ENCODE results near the gene RIMBP2.

The RIMBP2 gene

DNA sequence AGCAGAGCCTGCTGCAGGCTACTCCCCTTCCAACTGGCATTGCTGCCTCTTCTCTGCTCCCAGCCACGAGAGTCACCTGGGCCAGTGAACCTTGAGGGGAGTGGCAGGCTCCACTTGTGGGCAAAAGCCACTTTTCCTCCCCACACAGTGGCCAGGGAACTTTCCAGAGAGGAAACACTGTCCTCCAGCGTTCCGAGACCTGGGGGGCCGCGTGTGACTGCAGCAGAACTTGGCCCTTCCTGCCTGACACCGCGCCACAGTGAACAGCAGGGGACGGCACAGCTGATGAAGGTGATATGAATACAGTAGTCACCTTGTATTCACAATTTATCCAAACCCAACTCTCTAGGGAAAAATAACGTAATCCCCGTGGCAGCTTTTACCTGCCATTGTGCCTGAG is 263.6 kb downstream of the RIMBP2 start:
- TF ChIP-seq SIN3A (IDR thresholded peaks at IDR 0.05; ENCODE audit: borderline replicate concordance, insufficient read depth, low read length), result no peak

DNA sequence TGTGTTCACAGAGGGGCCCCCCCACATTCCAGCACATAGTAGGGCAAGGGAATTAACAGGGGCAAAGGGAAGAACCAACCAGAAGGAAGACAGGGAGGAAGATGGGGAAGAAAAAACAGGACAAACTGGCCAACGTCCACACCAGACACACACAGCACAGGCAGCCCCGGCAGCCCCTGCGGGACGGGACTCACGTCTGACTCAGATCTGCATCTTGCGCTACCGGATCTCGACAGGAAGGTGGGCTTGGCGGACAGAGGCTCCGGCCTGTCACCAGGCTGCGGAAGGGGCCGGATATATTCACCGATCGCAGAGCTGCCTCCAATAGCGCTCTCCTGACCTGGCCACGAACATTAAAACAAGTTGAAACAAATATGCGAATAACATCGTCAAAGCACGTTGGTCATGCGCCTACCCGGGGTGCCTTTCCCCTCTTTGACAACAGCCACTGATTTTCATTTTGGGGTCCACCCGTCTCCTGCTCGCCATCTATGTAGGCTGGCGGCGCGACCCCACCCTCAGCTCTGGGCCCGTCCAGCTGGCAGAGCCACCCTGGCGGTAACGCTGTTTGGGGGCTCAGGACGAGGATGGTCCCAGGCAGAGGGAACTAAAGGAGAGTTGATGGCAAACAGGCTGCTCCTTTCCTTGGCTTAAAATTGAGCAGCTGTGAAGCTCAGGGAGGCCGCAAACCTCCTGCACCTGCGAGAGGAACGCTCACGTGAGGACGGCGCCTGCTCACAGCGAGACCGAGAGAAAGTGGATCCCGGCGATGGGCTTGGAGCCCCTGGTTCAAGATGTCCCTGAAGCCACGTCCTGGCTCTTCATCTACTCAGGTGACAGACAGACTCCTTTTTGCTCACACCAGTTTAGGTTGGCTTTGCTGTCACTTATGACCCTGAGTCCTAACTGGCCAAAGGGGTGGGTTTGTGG is 264.8 kb downstream of the RIMBP2 start:
- TF ChIP-seq REST (IDR thresholded peaks at IDR 0.05; ENCODE audit: insufficient read depth in 1 of 2, low read depth in 2 of 2, low read length in 2 of 2) (no peak), TAF1 (IDR thresholded peaks at IDR 0.05; ENCODE audit: borderline replicate concordance, insufficient read depth, low read length) (no peak), SIN3A (IDR thresholded peaks at IDR 0.05; ENCODE audit: borderline replicate concordance, insufficient read depth, low read length) (no peak), POLR2AphosphoS5 (IDR thresholded peaks at IDR 0.05; ENCODE audit: low read depth, low read length) (no peak), FOXP2 (optimal IDR thresholded peaks at IDR 0.05; ENCODE audit: borderline replicate concordance, extremely low read depth, extremely low read length, insufficient read depth) (no peak)

DNA sequence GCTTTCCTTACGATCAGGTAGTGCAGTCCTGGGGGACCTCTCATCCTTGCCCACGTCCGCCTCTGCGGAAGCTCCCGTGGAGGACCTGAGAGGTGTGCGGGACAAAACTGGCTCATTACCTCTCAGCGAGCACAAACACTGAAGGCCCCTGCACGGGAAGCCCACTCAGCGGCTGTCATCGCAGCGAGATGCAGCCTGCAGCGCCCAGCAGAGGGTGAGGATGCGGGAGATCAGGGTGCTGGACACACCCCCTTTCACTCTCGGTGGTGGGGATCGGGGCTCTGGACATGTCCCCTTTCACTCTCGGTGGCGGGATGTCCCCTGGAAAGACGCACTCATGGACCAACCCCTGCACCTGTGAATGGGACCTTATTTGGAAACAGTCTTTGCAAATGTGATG is 266.8 kb downstream of the RIMBP2 start:
- TF ChIP-seq FOXP2 (optimal IDR thresholded peaks at IDR 0.05; ENCODE audit: borderline replicate concordance, extremely low read depth, extremely low read length, insufficient read depth) (no peak), SIN3A (IDR thresholded peaks at IDR 0.05; ENCODE audit: borderline replicate concordance, insufficient read depth, low read length) (no peak), REST (IDR thresholded peaks at IDR 0.05; ENCODE audit: insufficient read depth in 1 of 2, low read depth in 2 of 2, low read length in 2 of 2) (no peak), TAF1 (IDR thresholded peaks at IDR 0.05; ENCODE audit: borderline replicate concordance, insufficient read depth, low read length) (no peak), POLR2AphosphoS5 (IDR thresholded peaks at IDR 0.05; ENCODE audit: low read depth, low read length) (no peak)

DNA sequence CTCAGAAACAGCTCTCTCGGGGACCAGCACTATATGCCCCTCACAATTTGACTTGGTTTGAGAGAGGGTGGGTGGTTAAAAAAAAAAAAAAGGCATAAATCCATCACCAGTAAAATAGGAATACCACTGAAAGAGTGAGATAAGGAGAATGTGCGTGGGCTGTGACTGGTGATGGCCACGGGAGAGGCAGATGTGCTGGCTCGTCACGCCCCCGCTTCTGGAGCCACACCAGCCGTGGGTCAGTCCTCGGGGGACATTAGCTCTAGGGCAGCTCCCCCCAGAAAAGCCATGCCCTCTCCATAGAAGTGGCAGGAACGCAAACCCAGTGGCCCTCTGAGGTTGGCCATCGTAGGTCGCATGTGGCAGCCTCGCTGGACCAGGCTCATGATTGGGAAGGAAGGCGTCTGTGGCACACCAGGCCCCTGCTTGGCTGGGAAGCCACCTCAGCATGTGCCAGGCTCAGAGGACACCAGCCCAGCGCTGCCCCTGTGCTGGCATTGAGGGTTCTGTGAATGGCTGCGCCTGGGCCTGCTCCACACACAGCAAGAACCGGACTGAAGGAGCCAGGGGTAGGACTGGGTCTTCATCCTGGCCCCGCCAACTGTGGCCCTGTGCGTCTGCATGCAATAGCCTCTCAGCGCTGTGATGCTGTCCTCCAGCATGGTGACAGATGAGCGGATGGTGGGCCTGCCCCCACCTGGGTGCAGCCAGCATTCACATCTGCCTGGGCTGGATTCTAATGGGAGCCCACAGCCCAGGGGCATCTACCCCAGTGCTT is 267.9 kb downstream of the RIMBP2 start:
- TF ChIP-seq TAF1 (IDR thresholded peaks at IDR 0.05; ENCODE audit: borderline replicate concordance, insufficient read depth, low read length) (no peak), POLR2AphosphoS5 (IDR thresholded peaks at IDR 0.05; ENCODE audit: low read depth, low read length) (no peak), FOXP2 (optimal IDR thresholded peaks at IDR 0.05; ENCODE audit: borderline replicate concordance, extremely low read depth, extremely low read length, insufficient read depth) (no peak), SIN3A (IDR thresholded peaks at IDR 0.05; ENCODE audit: borderline replicate concordance, insufficient read depth, low read length) (no peak), REST (IDR thresholded peaks at IDR 0.05; ENCODE audit: insufficient read depth in 1 of 2, low read depth in 2 of 2, low read length in 2 of 2) (no peak)

DNA sequence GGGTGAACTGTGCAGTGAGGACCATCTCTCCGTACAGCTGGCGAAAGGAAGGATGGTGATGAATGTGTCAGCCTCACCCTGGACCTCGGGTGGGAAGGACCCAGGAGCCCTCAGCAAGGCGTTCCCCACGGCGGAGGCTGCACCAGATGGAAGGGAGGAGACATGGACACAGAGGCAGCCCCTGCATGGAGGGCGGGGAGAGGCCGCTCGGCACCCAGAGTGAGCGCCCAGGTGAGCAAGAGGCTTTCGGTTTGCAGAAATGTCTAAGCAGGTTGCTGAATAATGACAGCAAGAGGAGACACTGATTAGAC is 268.5 kb downstream of the RIMBP2 start:
- TF ChIP-seq SIN3A (IDR thresholded peaks at IDR 0.05; ENCODE audit: borderline replicate concordance, insufficient read depth, low read length), result no peak
- TF ChIP-seq TAF1 (IDR thresholded peaks at IDR 0.05; ENCODE audit: borderline replicate concordance, insufficient read depth, low read length), result no peak
- TF ChIP-seq REST (IDR thresholded peaks at IDR 0.05; ENCODE audit: insufficient read depth in 1 of 2, low read depth in 2 of 2, low read length in 2 of 2), result no peak
- TF ChIP-seq FOXP2 (optimal IDR thresholded peaks at IDR 0.05; ENCODE audit: borderline replicate concordance, extremely low read depth, extremely low read length, insufficient read depth), result no peak
- no peak for TF ChIP-seq POLR2AphosphoS5 (IDR thresholded peaks at IDR 0.05; ENCODE audit: low read depth, low read length)

Measured in PFSK-1 (cell line).